Stimulated activated CD8-positive, alpha-beta memory T cell treated with anti-CD3 and anti-CD28 coated beads, Interleukin-7, amount 100 ng/mL, for 1 hour (primary cell): ENCODE measurements around the gene CDKAL1.
"Not testable (repeated sequence)": the region's sequence is repeated elsewhere in the genome, so short reads cannot be mapped to it uniquely, and the experiment has no call there.

ENCODE experiments used
- DNase-seq, 2 donors: peaks; one replicate each; pipeline ENCODE4 v3.0.0-alpha.2; 2020; ENCODE audit warnings: low read depth in 2 of 2

CDKAL1 gene

DNA sequence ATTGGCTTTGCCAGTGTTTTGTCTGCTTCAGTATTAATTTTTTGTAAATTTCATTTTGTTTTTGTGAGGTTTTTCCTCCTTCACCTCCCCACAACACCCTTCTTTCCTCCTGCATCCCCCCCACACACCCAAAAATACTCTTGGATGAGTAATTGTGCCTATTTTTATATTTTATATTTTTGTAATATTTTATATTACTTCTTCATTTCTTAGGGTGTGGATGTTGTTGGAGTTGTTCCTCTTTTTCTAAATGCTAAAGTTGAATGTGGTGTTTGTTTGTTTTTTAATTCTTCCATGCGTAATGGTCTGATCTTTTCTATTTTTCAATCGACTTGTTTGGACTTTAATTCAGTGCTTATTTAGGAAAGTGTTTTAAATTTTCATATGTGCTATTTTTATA lies 638.8 kb downstream of the CDKAL1 start:
- DNase-seq = no peak

DNA sequence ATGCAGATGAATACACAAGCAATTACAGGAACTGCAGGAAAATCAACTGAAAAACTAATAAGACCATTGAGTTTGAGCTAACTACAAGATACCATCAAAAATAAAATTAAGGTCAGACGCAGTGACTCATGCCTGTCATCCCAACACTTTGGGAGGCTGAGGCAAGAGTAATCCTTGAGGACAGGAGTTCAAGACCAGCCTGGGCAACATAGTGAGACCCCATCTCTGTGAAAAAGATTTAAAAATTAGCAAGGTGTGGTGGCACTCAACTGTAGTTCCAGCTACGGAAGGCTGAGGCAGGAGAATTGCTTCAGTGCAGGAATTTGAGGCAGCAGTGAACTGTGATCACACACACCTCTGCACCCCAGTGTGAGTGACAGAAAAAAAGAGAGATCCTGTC lies 639.4 kb downstream of the CDKAL1 start:
- no peak for DNase-seq

DNA sequence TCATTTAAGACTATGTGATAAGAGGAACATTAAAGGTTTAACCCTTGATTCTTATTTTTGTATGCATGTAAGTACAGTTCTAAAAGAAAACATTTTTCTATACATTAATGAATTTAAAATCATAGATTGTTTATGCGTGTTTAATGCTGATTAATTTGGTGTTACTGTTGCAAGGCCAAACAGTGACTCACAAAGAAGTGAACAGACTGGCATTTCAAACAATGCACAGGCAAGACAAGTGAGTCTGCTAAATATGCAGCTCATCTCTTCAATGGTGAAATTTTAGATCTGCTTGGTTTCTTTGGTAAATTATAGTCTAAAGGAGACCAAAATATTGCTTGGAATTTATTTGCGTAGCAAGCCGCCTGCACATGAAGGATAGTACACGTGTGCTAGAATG lies 641.9 kb downstream of the CDKAL1 start:
- DNase-seq = no peak

DNA sequence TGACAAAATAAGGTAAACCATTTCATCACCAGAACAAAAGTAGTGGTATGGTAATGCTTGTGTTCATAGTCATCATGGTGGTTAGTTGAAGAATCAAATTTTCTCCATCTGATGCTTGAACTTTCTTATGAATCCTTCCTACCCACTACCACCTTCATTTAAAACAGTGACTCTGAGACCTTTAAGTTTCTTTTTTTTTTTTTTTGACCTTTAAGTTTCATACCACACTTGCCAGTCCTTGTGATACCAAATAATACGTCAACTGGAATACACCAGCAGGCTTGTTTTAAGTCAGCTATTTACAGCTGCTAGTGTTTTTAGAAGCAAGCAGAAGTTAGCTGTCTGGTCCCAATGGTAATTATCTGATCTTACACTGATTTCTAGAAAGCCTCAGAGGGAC lies 645.9 kb downstream of the CDKAL1 start:
- DNase-seq = no peak

DNA sequence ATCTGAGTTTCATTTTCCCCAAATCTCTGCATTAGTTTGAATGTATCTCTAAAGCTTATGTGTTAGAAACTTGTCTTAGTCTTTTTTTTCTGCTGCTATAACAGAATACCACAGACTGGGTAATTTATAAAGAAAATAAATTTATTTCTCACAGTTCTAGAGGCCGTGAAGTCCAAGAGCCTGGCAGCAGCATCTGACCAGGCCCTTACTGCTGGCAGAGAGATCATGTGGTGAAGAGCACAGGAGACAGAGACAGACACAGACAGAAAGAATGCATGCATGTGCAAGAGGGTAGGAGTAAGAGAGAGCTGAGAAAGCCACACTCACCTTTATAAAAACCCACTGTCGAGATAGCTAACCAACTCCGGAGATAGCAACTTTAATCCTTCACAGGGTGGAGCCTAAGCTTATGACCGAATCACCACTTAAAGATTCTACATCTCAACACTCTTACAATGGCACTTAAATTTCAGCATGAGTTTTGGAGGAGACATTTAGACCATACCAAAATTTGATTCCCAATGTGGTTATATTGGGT lies 646.6 kb downstream of the CDKAL1 start:
- no peak for DNase-seq

DNA sequence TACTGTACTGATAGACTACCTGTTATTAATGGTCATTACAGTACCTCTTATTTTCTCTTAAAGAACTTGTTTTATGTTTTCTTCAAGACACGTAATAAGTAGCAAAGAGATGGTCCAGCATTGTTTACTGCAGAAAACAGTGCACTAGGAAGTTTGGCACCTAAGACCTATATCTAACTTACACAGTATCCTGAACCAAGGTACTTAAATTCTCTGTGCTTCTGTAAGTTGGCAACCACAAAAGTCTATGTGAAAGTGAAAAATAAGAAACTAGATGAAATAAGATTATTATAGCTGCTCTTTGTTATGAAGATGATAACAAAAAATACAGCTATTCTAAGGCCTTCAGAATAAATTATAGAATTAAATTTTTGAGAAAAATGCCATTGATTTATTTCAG lies 647.6 kb downstream of the CDKAL1 start:
- DNase-seq = no peak

DNA sequence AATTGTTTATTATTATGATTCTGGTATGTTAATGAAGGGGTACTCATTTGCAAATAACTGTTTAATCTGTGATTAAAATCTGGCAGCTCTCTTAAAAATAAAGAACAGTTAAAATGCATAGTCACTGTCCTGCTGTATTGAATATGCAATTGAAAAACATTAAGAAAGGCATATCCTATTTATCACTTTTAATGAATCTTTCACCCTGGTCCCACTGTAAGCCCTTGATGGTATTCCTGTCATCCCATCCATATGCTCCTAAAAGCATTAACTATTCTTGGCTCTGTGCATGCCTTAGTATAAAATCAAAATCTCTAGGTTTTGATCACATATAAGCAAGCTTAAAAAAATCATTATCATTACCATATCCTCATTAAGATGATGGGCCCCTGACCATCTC lies 648.3 kb downstream of the CDKAL1 start:
- DNase-seq = no peak

DNA sequence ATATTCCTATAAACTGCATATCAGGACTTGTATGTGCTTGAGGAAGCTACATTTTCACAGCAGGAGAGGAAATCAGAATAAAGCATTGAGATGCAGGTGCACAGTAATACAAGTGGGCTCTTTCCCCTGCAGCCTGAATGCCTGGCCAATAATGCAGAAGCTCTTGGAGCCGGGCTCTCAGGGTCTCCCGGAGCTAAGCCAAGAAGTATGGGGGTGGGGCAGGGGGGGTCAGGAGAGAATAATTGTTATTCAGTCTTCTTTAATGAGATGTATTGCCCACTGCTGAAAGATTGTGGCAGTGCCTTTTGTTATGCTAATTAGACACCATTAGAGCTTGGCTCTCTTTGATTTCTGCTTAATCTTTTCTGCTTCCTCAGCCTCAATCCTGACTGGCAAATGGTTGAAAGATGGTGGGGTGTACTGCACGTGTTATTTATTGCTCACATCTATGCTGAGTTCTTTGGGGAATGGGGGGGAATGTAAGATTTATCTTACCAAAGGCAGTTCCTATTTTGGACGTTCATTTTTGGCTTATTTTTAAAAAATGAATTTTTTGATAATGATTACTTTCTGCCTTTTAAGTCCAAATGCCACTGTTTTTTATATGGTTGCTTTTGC lies 651.7 kb downstream of the CDKAL1 start:
- DNase-seq = no peak

DNA sequence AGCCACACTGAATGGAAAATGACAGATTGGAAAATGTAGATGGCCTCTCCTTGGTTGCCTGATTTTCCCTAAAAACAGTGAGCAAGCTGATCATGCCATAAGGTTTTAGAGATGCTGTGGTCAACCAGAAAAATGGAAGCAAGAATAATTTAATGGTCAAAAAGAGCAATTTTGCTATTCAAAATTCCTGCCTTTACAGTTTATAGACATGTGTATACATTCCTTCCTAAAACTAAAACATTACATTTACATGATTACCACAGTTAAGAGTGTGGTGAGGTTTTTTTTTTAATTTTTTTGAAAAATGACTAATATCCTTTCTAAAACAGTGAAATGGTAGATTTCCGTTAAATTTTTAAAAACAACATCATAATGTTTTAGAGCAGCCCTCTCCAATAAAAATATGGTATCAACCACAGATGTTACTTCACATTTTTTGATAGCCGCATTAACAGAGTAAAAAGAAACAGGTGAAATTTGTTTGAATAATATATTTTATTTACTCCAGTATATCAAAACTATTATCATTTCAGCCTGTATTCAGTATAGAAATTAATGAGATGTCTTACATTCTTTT lies 652.3 kb downstream of the CDKAL1 start:
- no peak for DNase-seq

DNA sequence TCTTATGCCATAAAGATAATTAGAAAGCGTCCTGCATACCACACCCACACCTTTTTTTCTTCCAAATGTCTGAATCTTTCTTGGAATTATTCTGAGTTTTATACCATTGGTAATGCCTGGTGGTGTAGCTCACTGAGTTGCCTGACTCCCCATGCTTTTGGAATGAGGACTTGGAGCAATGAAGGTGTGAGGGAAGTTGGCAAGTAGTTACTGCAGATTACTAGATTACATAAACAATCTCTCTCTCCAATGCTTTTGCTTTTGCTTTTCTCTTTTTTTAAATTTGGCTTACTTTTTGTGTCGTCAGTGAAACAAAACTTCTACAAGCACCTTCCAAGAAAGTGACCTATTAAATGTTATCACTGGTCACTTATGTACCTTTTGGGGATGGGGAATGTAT lies 653.2 kb downstream of the CDKAL1 start:
- no peak for DNase-seq

DNA sequence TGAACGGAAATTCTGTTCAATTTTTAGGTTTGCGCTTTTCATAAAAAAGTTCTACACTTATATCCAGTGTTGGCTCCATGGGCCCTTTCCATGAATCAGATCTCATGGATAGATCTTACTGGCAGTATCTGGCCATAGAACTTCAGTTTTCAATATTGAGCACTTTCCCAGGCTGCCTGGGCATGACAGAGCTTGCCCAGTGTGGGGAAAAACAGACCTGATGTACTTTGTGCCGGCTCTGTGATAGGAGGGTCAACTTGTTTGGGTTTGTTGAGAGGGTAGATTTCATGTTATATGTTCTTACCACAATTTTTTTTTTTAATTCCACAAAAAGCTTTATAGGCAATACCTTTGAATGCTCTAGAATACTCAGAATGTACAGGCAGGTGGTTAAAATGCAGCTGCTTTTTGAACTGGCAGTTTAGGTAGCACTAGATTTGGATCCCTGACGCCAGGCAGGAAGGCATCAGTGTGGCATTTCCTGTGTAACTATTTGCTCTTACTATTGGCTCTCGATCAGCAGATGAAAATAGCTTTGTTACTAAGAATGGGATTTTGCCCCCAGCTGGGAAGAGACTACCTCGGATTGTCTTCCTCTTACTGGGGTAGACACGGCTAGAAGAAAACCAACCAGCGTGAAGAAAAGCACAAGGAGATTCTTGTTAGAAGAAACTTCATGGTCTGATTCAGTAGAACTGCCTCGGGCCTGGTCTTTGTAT lies 654.4 kb downstream of the CDKAL1 start:
- no peak for DNase-seq

DNA sequence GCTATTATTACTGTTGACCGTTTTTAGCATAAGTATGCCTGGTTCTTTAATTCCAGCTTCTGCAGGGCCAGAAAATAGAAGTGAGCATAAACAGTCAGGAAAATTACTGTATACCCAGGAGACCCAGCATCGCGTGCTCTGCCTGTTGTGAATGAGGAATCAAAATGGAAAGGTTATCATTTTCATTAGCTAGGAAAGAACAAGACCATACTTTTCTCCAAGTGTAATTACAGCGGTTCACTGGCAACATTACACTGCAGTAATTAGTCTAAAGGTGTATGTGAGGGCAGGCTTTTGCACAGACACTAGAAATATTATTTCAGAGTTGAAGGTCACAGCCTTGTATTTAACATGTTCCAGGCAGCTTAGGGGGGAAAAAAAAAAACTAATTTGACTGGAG lies 655.5 kb downstream of the CDKAL1 start:
- DNase-seq = no peak

DNA sequence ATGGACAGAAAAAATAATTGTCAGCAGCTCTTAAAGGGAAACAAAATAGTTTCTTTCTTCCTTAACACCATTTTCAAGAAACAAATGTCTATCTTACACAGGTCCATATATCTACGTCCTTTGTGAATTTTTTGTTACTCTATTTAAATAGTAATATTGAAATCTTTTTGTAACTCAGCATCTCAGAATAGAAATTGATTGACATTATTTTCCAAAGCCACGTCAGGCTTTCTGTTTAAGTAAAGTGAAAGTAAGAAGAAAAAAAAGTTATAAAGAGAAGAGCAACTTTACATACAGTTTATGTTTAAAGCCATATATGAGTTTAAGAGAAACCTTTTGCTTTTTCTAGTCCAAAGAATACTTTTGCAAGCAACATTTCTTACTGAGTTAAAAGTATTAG lies 656.4 kb downstream of the CDKAL1 start:
- DNase-seq = no peak

DNA sequence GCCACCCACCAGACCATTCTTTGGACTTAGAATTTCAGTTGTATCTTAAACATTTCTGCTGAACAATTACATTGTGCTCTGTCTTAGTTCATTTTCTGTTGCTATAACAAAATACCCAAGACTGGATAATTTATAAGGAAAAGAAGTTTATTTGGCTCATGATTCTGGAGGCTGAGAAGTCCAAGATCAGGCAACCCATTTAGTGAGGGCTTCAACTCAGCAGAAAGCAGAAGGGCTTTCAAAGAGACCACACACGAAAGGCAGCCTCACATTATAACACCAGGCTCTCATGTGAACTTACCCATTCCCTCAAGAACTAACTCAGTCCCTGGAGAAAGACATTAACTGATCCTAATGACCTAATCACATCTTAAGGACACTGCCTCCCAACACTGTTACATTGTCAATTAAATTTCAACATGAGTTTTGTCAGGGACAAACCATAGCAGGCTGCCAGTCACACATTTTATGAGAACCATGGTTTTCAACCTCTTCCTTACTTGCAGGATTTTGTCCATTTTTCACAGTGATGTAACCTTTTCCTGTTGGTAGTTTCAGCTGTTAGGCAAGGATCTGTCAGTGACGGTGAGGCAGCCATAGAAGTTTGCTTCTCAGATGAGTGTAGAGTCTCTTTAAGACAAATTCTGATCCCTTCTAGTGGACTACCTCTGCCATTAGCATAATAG lies 659.7 kb downstream of the CDKAL1 start:
- no peak for DNase-seq

DNA sequence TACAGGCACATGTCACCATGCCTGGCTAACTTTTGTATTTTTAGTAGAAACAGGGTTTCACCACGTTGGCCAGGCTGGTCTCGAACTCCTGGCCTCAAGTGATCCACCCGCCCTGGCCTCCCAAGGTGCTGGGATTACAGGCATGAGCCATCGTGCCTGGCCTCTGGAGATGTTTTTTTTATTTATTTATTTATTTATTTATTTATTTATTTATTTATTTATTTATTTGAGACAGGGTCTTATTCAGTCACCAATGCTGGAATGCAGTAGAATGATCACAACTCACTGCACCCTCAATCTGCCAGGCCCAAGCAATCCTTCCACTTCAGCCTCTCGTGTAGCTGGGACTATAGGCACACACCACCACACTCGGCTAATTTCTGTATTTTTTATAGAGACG lies 661.0 kb downstream of the CDKAL1 start:
- not testable (repeated sequence) for DNase-seq

DNA sequence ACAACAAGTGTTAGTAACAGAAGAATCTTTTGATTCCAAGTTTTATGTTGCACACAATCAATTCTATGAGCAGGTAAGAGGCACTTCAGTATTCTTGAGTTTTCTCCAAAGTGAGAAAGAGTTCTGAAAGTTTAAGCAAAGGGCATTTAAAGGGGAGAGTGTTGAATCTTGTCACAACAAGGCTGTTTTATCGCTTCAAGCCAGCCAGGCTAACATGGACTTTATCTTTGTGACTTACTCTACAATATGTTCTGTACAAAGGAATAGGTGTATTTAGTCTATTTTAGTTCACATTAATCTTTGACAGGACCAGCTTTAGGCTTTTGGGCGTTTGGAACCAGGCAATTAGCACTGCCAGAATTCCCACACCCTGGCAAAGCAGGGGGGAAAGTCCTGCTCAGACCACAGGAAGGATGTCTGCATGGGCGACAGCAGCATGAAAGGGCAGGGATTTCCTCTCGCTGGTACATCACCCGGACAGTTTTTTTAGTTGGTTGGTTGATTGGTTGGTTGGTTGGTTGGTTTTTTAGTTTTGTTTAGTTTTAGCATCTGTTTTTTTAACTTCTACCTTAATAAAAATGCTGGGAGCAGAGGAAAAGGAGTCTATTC lies 663.9 kb downstream of the CDKAL1 start:
- no peak for DNase-seq

DNA sequence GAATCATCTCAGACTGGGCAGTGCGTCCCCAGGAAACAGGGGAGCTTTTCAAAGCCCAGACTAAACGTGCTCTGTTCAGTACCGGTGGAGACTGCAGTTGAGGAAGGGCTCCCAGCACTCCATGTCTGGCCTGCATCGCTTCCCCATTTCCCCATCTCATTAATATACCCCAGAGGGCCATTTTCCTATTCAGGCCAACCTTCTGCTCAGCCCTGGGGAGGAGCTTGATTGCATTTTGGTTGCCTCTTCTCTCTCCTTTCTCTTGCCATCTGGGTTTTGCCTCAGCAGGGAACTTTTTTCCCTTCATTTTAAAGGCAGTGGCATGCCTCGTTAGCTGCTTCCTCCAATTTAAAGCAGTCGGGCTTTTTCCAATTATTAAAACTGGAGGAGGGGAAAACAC lies 665.0 kb downstream of the CDKAL1 start:
- DNase-seq = no peak

DNA sequence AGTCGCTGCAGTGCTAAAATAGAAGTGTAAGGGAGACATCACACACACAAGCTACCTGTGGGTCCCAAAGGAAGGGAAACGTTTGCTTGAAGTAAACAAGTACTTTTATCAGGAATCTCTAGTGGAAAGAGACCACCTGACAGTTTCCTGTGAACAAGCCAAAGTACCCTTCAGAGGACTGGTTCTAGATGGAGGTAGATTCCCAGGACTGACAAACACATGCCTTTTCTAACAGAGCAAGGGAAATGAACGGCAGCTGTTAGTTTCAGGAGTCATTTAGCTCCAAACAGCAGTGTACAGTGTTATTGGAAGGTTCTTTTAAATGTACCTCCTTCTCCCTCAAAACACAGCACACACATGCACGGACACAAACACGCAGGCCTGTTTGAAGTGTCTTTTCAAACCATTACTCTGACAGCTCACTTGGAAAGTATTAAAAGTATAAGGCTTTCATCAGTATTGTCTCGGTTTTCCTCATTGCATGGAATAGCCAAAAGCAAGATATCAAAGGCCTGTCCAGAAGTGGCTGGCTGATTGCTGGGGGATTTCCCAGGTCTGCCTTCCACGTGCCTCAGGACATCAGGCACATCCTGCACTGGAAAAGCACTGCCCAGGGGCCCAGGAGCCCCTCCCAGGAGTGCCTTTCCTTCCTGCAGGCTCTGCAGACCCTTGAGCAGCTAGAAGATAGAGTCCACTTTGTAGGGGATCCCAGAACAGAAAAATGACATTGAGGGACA lies 666.0 kb downstream of the CDKAL1 start:
- DNase-seq = no peak

DNA sequence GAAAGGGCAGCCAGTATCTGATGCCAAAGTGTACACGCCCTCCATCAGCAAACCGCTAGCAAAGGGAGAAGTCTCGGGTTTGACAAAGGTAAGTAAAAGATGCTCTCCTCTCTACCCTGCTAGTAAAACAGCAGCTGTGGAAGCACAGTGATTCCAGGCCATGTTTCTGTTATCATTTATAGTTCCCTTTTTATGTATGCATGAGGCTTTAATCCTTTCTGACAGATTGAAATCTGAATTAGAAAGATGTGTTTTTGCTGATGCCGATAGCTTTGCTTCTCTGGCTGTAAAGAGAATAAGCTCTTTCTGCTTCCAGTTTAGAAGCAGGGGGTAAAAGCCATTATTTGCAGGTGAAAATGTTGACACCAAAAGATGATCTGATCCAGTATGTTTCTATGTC lies 666.9 kb downstream of the CDKAL1 start:
- no peak for DNase-seq

DNA sequence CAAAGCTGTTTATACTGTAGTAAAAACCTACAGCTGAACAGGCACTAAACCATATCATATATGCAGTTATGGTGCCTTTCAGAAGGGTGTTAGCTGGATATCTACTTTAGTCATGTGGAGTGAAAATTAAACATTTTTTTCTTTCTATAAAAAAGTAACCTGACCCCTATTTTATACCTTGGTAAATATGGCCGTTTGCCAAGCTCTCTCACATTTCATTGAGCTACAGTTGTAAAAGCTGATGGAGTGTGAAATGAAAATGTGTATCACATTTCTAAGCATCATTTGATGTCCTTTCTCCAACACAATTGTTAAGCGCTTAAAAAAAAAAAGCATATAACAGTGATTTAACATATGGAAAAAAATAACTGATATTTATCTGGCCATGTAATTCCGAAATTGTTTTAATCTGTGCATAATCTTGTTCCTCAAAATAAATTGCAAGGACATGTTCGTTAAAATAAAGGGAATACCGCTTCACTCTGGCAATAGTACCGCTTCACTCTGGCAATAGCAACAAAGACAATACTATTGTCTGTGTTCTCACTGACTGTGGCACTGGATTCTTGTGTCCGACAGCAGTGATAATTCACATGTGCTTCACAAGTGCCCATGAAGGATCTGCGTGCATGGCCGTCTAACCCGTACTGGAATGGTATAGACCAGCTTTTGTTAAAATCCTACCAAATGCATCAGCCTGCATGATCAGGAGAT lies 667.5 kb downstream of the CDKAL1 start:
- no peak for DNase-seq

DNA sequence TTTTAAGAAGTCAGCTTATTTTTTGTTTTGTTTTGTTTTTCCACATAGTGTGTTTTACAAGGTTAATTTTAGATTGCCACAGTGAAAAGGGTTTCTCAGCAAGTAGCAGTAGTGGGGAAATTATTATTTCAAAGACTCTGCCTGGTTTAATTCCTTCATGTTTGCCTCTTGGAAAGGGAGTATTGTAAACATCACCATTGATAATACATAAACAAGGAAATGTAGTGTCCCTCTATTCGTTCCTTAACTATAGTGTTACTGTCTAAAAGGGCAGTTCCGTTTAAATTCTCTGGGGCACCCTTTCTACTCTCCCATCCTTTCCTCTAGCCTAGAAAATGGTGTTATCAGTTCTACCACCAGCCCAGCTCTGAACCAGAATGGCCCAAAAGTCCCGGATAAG lies 668.3 kb downstream of the CDKAL1 start:
- no peak for DNase-seq
